Hepatocyte (in vitro differentiated cells): ENCODE results near the gene DUOX1.

ENCODE experiments used
- CTCF ChIP-seq: fragments of 200-600 bp; sonication (generic); IDR thresholded peaks from 2 replicates; pipeline ENCODE4 v1.5.1; 2016; ENCODE audit warnings: antibody characterized with exemption, mild to moderate bottlenecking; ENCODE audit not compliant: poor library complexity
- EZH2phosphoT487 ChIP-seq: fragments of 200-600 bp; sonication (generic); IDR thresholded peaks from one replicate; pipeline ENCODE4 v1.6.1; 2018; ENCODE audit warnings: antibody characterized with exemption, mild to moderate bottlenecking, low read depth, moderate library complexity; ENCODE audit not compliant: unreplicated experiment, severe bottlenecking

GRCh38 chr15:45168286-45168685 lies 38.5 kb downstream of the DUOX1 start:
- TF ChIP-seq CTCF (no peak), EZH2phosphoT487 (no peak)
